NCI-H146 treated with DMSO at 0.1 percent for 48 hours (cell line): ENCODE measurements around the gene PLTP.
"Not testable (repeated sequence)": the region's sequence is repeated elsewhere in the genome, so short reads cannot be mapped to it uniquely, and the experiment has no call there.

Experiments used
- DNase-seq: peaks from one replicate; lab custom pipeline; 2025; ENCODE audit not compliant: unreplicated experiment; lab: John Stamatoyannopoulos, UW

PLTP gene

GRCh38 chr20:45880988-45881788 lies 30.8 kb downstream of the PLTP start, which contains the start of gene ZSWIM1:
ZSWIM1 (plus strand) TSS chr20:45881227; CDS start chr20:45882593, 1,366 bp downstream.
- peak; percentile 97 for DNase-seq

- DNase-seq = no peak
These were observed 33.7 kb downstream of the PLTP start for GRCh38 chr20:45878076-45878761.

- no peak for DNase-seq
These were observed 37.4 kb downstream of the PLTP start for GRCh38 chr20:45874576-45874975.

GRCh38 chr20:45874104-45874481 lies 37.9 kb downstream of the PLTP start:
- DNase-seq = not testable (repeated sequence)

- no peak for DNase-seq
These were observed 38.4 kb downstream of the PLTP start for GRCh38 chr20:45873409-45874103.

- DNase-seq = no peak
These were observed 39.3 kb downstream of the PLTP start for GRCh38 chr20:45872626-45873025.

- no peak for DNase-seq
These were observed 44.2 kb downstream of the PLTP start for GRCh38 chr20:45867819-45868176.

GRCh38 chr20:45867136-45867818 lies 44.7 kb downstream of the PLTP start:
- no peak for DNase-seq

- DNase-seq = no peak
These were observed 45.5 kb downstream of the PLTP start for GRCh38 chr20:45866454-45866853.

GRCh38 chr20:45863543-45864470 lies 48.1 kb downstream of the PLTP start:
- DNase-seq = no peak

GRCh38 chr20:45861221-45862075 lies 50.5 kb downstream of the PLTP start:
- no peak for DNase-seq

GRCh38 chr20:45860560-45861220 lies 51.3 kb downstream of the PLTP start:
- DNase-seq = no peak

- DNase-seq = no peak
These were observed 52.0 kb downstream of the PLTP start for GRCh38 chr20:45859916-45860315.

GRCh38 chr20:45857882-45858216 lies 54.1 kb downstream of the PLTP start:
- no peak for DNase-seq

GRCh38 chr20:45857114-45857881 lies 54.7 kb downstream of the PLTP start, which contains the start of the genes ACOT8 and ZSWIM3:
ACOT8 (minus strand) TSS chr20:45857392; CDS start chr20:45857315, 77 bp downstream.
ZSWIM3 (plus strand) TSS chr20:45857614; CDS start chr20:45857826, 212 bp downstream.
- DNase-seq = peak; percentile 100

- DNase-seq = no peak
These were observed 58.5 kb downstream of the PLTP start for GRCh38 chr20:45853484-45853883.

GRCh38 chr20:45852326-45852725 lies 59.6 kb downstream of the PLTP start:
- no peak for DNase-seq

GRCh38 chr20:45851501-45851900 lies 60.5 kb downstream of the PLTP start:
- no peak for DNase-seq
